WI38 (cell line): Measurements from ENCODE around the gene WDR59.

Source experiments
- H3K4me3 ChIP-seq: 2 replicates; pipeline ENCODE4 v1.5.1; 2011; ENCODE audit warnings: low read depth, mild to moderate bottlenecking, control low read depth, low read length
- CTCF ChIP-seq: IDR thresholded peaks from 2 replicates; pipeline ENCODE4 v1.5.1; 2012; ENCODE audit warnings: low read depth, mild to moderate bottlenecking, control low read depth, low read length

The WDR59 gene

DNA sequence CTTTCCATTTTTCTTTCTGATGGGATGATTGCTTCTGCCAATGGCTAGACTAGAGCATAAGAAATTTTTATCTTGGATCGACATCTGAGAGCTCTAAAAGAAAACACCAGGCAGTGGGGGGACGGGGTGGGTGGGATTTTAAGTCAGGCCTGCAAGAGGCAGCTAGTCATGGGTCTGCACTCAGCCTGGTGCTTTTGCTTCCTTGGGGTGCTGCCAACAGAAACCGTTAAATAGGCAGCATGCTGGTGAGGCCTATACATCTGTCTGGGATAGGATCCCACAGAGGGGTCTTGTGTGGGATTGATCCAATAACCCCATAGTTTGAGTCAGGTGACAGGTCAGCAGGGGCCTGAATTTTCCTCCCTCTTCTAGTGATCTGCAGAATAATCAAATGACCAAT is 40.8 kb upstream of the WDR59 start:
- no peak overlapping the region for H3K4me3 ChIP-seq
- TF ChIP-seq CTCF, result no peak

- no peak overlapping the region for H3K4me3 ChIP-seq
- TF ChIP-seq CTCF, result no peak
Observed at GRCh38 chr16:75024594-75024993, 39.7 kb upstream of the WDR59 start.

GRCh38 chr16:75024182-75024581 is 39.3 kb upstream of the WDR59 start:
- no peak overlapping the region for H3K4me3 ChIP-seq
- no peak for TF ChIP-seq CTCF

GRCh38 chr16:75023009-75023408 is 38.1 kb upstream of the WDR59 start:
- TF ChIP-seq CTCF, result no peak
- no peak overlapping the region for H3K4me3 ChIP-seq

GRCh38 chr16:75022567-75022966 is 37.6 kb upstream of the WDR59 start:
- no peak for TF ChIP-seq CTCF

DNA sequence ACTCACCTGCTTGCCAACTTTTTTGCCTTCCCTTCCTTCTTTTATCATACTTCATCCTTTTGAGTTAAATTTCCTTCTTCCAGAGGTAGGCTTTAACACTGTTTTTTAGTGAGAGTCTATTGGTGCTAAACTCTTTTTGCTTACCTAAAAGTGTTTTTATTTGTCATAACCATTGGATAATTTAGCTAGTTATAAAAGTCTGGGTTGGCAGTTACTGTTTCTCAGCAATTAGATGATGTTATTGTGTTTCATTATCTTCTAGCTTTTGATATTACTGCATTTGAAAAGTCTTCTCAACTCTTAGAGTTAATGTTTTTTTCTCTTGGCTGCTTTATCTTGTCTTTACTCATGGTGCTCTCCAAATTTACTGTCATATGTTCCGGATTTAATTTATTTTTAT is 36.5 kb upstream of the WDR59 start:
- no peak for TF ChIP-seq CTCF
- H3K4me3 ChIP-seq, result no peak overlapping the region

More at GRCh38 chr16:75022567-75022966, 37.6 kb upstream of the WDR59 start:
- H3K4me3 ChIP-seq, result no peak overlapping the region

DNA sequence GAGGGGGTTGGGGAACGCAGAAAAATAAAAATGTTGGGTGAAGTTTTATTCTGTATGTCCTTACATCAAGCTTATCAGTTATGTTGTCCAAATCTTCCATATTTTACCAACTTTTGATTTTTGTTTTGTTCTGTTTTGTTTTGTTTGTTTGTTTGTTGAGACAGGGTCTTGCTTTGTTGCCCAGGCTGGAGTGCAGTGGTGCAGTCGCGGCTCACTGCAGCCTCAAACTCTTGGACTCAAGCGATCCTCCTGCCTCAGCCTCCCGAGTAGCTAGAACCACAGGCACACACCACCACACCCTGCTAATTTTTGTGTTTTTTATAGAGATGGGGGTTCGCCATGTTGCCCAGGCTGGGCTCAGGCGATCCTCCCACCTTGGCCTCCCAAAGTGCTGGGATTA is 34.7 kb upstream of the WDR59 start:
- no peak for TF ChIP-seq CTCF
- no peak overlapping the region for H3K4me3 ChIP-seq

- no peak overlapping the region for H3K4me3 ChIP-seq
- TF ChIP-seq CTCF, result no peak
Observed at GRCh38 chr16:75019007-75019406, 34.1 kb upstream of the WDR59 start.
